HG03558 (cell line): ENCODE results near the gene EHD4.

Experiments
- ATAC-seq: cut with Tn5 transposase; IDR thresholded peaks from one replicate; pipeline ENCODE4 v1.9.1; 2021; ENCODE audit warnings: moderate number of reproducible peaks; ENCODE audit not compliant: unreplicated experiment; ENCODE audit errors: extremely low read depth

Gene EHD4

DNA sequence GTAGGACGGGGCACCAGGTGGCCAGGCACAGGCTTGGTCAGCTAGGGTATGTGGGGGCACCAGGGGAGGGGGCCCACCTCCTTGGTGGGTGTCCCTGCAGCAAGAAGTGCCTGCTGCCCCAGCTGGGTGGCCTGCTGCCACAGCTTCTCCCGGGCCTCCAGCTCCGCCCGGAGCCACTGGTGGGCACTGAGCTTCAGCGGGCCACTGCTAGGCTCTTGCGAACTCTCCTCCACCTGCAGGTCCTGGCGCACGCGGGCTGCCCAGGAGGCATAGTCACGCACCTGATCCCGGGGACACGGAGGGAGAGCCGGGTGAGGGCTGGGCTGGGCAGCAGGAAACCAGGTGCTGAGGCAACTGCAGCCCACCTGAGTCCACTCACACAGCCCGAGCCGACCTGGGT is 104.0 kb downstream of the EHD4 start:
- no peak for ATAC-seq

GRCh38 chr15:41866872-41867579 is 105.3 kb downstream of the EHD4 start:
- ATAC-seq = no peak

GRCh38 chr15:41866263-41866703 is 106.1 kb downstream of the EHD4 start:
- no peak for ATAC-seq

GRCh38 chr15:41865490-41866055 is 106.8 kb downstream of the EHD4 start:
- no peak for ATAC-seq

DNA sequence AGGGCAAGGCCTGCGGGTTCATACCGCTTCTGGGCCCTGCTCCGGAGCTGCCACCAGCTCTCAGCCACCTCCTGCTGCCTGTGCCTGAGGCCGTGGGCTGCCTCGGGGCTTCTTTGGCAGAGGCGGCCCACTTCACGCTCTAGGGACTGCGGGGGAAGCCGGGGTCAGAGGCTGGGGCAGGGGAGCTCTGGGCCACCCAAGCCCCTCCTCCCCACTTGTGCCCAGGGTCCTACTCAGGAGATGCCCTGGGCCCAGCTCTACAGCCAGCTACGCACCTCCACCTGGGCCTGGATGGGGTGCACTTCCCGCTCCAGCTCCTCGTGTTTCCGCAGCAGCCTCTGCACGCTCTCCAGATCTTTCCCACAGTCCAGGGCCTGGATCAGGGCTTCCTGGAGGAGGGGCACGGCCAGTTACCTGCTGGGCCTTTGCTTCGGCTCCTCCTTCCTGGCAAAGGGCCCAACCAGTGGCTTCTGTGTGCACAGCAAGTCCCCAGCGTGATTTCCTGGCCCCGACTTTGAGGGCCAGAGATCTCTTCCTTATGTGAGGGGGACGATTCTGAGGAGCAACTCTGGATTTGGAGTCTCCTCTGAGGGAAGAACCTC is 109.7 kb downstream of the EHD4 start:
- no peak for ATAC-seq

GRCh38 chr15:41861736-41862356 is 110.5 kb downstream of the EHD4 start:
- no peak for ATAC-seq

DNA sequence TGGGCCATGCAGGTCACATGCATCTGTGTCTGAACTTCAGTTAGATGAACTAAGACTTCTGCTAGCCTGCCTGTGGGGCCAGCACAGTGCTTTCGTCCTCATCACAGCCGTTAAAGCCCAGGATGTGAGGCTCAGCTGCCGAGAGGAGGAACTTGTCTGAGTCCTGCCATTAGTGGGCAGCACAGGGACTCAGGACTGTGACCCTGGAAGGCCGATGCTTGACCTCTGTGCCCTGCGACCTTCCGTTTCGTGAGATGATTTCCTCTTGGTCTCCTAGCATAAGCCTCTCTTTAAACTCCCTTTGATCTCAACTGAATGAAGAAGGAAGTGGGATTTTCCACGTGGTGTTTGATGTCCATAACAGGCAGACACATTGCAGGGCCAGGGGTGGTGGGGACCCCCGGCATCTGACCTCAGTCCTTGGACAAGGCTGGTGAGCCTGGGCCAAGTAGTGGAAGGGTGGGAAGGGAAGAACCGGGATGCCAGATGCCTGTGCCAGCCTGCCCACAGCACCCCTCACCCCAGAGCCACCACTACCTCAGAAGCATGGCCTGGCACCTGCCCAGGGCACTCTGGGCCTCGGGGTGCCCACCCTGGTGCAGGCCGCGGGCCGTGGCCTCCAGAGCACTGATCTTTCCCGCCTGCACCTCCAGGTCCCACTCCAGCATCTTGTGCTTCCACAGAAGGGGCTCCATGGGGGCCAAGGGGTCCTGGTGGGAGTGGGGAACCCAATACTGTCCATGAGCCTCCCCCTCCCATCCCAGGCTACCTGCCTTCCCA is 112.1 kb downstream of the EHD4 start:
- ATAC-seq = no peak

- ATAC-seq = no peak
Measured at GRCh38 chr15:41858756-41859155, 113.6 kb downstream of the EHD4 start.

DNA sequence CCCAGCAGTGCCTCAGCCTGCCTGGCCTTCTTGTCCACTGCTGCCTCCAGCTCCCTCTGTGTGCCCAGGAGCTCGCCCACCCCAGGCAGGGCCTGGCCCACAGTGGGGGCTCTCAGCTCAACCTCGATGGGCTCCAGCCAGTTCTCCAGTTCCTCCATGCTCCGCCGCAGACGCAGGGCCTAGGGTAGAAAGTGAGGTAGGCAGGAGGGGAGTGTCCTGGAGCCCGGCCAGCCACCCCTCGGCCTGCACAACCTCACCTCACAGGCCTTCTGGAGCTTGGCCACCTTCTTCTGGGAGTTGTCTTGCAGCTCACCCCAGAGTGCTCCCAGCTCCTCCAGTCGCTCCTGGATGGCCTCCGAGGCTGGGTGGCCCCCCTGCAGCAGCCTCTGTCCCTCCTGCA is 115.0 kb downstream of the EHD4 start:
- no peak for ATAC-seq

DNA sequence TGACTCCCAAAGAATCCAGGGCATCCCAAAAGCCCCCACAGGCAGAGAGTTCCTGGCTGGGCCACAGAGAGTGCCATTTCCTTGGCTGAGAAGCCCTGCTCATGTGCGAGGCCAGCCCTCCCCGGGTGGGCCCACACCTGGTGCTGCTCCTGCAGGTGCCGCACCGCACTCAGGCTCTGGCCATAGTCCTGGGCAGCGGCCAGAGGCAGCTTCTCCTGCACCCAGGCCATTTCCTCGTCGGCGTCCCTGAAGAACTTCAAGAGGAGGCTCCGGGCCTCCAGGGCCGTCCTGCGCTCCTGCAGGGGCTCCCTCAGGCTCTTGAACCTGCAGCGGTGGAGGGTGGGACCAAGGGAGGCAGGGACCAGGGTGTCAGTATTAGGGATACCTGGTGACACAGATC is 115.6 kb downstream of the EHD4 start:
- no peak for ATAC-seq

DNA sequence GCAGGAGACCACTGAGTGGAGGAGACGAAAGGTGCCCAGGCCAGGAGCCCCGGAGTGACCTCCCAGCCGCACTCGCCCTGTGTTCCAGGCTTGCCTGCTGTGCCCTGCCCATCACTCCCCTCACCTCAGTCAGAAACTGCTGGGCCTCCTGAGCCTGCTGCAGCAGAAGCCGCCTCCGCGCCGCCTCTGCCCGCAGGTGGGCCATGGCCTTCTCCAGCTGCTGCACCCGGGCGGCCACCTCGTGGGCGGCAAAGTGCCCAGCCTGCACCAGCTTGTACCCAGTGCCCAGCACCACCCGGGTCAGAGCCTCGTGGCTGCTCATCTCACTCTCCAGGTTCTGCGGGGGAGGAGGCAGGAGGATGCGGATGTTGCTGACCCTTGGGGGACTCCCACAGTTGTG is 116.1 kb downstream of the EHD4 start:
- no peak for ATAC-seq

GRCh38 chr15:41855261-41855961 is 116.9 kb downstream of the EHD4 start:
- no peak for ATAC-seq

DNA sequence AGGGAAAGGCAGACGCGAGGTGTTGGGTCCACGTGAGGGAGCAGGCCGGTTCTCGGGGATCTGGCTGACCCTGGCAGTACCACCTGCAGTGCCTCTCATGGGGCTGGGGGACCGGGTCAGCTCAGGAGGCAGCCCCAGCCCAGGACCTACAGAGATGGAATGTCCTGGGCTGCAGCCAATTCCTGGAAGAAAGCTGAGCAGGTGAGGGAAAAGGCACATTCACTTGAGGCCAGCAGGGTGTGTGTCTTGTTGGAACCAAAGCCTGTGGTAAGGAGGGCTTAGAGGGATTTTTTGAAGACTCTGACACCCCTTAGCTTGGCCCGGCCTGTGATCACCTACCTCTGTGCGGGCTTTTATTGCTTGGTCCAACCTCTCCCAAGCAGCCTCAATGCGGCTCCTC is 117.9 kb downstream of the EHD4 start:
- no peak for ATAC-seq

GRCh38 chr15:41853831-41854230 is 118.5 kb downstream of the EHD4 start:
- ATAC-seq = no peak

- no peak for ATAC-seq
Measured at GRCh38 chr15:41852736-41853590, 119.4 kb downstream of the EHD4 start.

DNA sequence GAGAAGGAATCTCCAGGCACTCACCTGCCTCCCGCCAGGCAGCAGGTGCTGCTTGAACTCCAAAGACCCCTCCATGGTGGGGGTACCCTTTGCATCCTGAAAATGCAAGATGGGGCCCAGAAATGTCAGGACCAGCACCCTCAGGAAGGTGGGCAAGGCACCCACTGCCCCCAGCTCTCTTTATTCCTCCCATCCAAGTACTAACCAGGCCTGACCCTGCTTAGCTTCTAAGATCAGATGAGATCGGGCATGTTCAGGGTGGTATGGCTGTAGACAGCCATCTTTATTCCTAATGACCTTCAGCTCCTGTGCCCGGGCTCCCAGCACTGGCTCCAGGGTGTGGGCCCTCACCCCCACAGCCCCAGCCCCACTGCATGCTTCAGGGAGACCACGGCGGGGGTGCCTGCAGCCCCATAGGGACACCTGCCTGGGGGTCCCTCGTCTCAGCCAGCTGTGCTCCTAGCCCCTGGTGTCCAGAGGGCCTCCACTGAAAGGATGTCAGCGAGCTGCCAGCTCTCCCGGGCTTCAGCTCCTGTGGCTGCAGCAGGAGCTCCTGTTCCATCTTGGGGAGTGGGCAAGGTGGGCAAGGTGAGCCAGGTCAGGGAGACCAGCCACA is 120.5 kb downstream of the EHD4 start:
- no peak for ATAC-seq

- ATAC-seq = no peak
Measured at GRCh38 chr15:41851167-41851523, 121.2 kb downstream of the EHD4 start.

DNA sequence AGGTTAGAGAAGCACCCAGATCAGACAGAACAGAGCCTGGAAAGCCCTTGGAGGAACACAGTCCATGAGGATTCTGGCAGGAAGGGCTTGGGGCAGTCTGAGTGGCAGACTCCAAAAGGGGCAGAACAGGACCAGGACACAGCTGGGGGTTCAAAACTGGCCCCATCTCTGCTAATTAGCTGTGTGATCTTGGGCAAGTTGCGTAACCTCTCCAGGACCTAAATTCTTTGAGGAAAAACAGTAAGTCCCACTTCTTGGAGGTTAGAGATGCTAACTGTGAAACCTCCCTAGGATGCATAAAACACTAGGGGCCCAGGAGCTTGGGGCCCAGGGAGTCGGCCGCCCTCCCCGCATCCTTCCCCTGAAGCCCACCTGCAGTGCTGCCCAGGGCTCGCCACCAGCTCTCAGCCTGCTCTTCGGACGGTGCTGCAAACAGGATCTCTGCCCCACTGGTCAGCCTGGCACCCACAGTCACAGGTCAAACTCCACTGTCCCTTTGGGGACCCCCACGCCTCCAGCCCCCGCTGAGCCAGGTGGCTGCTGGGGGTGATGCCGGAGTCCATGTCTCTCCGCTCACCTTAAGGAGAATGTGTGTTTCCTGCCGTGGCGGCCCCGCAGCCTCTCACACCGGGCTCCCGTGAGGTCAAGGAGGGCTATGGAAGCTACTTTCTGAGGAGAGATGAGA is 121.7 kb downstream of the EHD4 start:
- ATAC-seq = no peak
